HG03175 (cell line): Measurements from ENCODE around the gene IZUMO1.
A peak's percentile ranks its signal among the peaks of the same experiment; 100 is the strongest.
"Not testable (repeated sequence)": the region's sequence is repeated elsewhere in the genome, so short reads cannot be mapped to it uniquely, and the experiment has no call there.

Experiments used
- ATAC-seq: cut with Tn5 transposase; IDR thresholded peaks from one replicate; pipeline ENCODE4 v1.9.1; 2021; ENCODE audit warnings: mild to moderate bottlenecking, moderate library complexity; ENCODE audit not compliant: unreplicated experiment

Gene IZUMO1

GRCh38 chr19:48746738-48747575 is at the start of gene IZUMO1:
Gene IZUMO1, minus strand, starts transcription at chr19:48746909. Its CDS starts 1,050 bp downstream, at chr19:48745859.
- no peak for ATAC-seq

GRCh38 chr19:48795685-48796070 is 49.0 kb upstream of the IZUMO1 start:
- ATAC-seq, result no peak

GRCh38 chr19:48795055-48795684 is 48.5 kb upstream of the IZUMO1 start:
- ATAC-seq, result peak; percentile 77

DNA sequence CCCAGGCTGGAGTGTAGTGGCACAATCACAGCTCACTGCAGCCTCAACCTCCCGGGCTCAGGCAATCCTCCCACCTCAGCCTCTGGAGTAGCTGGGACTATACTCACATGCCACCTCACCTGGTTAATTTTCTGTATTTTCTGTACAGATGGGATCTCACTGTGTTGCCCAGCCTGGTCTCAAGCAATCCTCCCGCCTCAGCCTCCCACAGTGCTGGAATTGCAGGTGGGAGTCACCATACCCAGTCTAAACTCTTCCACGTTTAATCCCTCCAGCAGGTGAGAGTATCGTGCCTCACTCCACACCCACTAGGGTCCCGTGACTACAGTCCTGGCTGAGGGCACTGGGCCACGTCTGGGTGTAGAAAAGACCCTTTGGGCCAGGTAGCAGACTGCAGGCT is 47.6 kb upstream of the IZUMO1 start:
- ATAC-seq, result no peak

DNA sequence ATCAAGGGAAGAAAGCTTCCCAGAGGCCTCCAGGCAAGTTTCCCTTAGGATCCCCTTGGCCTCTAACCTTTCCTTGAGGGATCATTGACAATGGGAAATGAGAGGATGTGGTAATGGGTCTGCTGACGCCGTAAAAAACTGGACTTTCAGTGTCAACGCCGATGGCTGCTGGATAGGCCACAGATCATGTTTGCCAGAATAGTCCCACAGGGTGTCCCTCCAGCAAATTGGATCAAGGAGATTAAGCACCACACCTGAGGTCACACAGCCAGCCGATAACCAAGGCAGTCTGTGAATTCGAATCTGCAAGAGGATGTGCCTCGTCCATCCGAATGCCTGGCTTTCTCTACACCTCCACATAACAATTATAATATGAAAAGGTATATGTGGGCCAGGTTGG is 46.6 kb upstream of the IZUMO1 start:
- no peak for ATAC-seq

GRCh38 chr19:48787331-48787730 is 40.6 kb upstream of the IZUMO1 start:
- not testable (repeated sequence) for ATAC-seq

DNA sequence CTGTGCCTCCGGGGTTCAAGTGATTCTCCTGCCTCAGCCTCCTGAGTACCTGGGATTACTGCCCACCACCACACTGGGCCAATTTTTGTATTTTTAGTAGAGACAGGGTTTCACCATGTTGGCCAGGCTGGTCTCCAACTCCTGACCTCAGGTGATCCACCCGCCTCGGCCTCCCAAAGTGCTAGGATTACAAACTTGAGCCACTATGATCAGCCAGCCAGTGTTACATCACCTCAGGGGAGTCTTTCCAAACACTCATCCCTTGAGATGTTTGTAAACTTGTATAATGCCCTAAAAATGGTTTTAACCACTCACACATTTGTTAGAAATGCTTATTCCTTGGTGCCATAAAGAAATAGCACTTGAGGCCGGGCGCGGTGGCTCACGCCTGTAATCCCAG is 39.7 kb upstream of the IZUMO1 start:
- not testable (repeated sequence) for ATAC-seq

DNA sequence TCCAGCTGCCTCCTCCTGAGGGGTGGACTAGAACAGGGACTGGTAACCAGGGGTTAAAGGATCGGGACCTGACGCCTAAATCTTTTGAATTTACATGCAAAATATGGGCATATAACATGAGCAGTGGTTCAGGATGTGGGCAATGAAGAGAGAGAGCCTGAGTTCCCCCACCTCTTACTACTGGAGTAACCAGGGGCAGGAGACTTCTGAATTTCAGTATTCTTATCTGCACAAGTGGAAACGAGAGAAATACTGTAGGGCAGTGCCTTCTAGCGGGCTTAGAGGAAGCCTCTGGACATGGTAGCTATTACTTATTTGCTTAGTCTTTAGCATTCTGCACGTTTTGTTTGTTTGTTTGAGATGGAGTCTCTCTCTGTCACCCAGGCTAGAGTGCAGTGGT is 37.8 kb upstream of the IZUMO1 start:
- ATAC-seq, result no peak

- no peak for ATAC-seq
Measured at GRCh38 chr19:48780631-48781391, 34.1 kb upstream of the IZUMO1 start.

DNA sequence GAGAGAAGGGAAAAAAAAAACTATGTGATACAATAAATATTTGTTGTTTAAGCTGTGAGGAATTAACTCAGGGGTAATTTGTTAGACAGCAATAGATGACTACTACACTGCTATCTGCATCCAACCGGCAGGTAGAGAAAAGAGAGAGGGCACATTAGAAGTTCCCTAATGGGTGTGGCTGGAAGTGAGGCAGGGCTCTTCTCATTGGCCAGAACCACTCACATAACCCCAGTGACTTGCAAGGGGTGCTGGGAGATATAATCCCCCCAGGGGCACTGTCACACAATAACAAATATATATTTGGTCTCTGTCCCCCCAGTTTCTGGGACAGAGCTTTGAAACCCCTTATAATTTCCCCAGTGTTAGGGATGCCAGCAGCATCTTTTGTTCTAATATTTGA is 32.9 kb upstream of the IZUMO1 start:
- ATAC-seq, result no peak

GRCh38 chr19:48777720-48778119 is 31.0 kb upstream of the IZUMO1 start:
- ATAC-seq, result no peak

GRCh38 chr19:48777139-48777538 is 30.4 kb upstream of the IZUMO1 start:
- no peak for ATAC-seq

- no peak for ATAC-seq
Measured at GRCh38 chr19:48772503-48772953, 25.8 kb upstream of the IZUMO1 start.

DNA sequence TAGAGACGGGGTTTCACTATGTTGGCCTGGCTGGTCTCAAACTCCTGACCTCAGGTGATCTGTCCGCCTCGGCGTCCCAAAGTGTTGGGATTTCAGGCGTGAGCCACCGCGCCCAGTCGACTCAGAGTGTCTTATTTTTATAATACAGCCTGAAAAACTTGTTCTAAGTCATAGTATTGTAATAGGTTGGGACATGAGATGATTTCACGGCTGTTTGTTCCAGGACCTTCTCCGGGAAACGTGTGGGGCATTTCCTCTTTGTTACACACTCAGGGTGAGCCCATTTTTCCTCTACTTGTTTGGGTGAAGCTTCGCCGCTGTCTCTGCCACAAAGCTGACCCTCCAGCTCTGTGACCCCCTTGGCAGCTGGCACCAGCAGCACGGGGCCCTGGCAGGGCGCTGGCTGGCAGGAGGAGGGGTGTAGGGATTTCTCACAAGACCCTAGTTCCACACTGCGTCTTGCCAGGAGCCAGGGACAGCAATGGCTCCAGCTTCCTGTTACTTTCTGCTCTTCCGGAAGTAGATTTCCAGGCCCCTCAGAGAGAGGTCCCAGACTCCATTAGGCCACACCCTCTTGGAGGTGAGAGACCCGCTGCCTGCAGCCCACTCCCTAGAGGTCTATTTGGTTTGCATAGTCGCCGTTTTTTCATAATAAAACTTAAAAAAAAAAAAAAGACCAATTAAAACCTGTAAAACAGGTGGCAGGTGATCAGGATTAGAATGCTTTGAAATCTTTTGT is 24.2 kb upstream of the IZUMO1 start:
- no peak for ATAC-seq

- no peak for ATAC-seq
Measured at GRCh38 chr19:48770266-48770665, 23.6 kb upstream of the IZUMO1 start.

DNA sequence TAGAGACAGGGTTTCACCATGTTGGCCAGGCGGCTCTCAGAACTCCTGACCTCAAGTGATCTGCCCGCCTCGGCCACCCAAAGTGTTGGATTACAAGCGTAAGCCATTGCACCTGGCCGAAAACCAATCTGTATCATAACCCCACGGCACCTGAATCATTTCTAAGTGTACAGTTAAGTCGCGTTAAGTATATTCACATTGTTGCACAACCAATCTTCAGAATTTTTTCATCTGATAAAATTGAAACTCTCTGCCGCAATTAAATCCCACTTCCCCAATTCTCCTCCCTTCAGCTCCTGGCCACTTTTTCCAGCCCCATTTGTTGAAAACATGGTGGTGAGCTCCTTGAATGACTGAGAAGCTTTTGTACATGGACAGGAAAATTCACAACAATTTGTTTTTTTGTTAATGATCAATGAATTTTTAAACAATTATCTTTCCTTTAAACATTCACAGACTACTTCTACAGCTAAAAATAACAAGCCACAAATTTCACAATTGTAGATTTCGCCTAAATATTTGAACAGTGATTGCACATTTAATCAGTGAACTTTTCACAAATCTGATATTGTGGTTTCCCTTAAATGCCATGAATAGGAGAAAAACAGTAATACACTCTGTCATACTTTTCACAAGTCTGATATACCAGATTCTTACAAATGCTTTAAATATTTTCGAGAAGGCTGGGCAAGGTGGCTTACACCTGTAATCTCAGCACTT is 22.4 kb upstream of the IZUMO1 start:
- ATAC-seq, result no peak

DNA sequence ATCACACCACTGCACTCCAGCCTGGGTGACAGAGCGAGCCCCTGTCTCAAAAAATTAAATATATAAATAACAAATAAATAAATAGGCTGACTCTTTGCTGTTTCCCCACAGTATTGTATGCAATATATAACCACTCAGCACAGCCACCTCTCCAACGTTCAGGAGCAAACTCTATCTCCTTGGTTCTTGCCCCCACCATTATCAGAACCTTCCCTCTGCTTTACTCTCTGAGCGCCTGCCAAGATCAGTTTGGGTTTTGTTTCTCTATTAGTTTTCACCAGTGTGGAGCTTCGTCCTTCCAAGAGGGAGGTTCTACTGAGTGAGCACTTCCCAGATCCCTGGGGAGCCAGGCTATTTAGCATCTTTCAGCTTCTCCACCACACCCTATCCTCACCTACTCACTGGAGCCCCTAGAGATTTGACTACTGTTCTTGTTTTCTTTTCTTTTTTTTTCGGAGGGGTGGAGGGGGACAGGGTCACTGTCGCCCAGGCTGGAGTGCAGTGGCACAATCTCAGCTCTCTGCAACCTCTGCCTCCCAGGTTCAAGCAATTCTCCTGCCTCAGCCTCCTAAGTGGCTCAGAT is 21.6 kb upstream of the IZUMO1 start:
- not testable (repeated sequence) for ATAC-seq

DNA sequence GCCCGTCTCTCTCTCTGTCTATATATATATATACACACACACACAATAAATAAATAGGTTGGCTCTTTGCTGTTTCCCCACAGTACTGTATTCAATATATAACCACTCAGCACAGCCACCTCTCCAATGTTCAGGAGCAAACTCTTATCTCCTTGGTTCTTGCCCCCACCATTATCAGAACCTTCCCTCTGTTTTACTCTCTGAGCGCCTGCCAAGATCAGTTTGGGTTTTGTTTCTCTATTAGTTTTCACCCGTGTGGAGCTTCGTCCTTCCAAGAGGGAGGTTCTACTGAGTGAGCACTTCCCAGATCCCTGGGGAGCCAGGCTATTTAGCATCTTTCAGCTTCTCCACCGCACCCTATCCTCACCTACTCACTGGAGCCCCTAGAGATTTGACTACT is 19.1 kb upstream of the IZUMO1 start:
- not testable (repeated sequence) for ATAC-seq

- ATAC-seq, result no peak
Measured at GRCh38 chr19:48760504-48761205, 13.9 kb upstream of the IZUMO1 start.
